PC-3 (cell line): ENCODE data around the gene B4GALT3. TPM values are rescaled to one million over a fixed set of nuclear protein-coding genes. Genes with fewer than 3 reads are reported as not detected.

Experiments
- ATAC-seq: fragments of 200-7000 bp; cut with Tn5 transposase; 2 replicates; pipeline ENCODE4 v1.9.1; 2020; ENCODE audit warnings: mild to moderate bottlenecking, moderate library complexity
- BruUV-seq: library from RNA; stranded (reverse); fragments of 400-500 nt; replicated peaks from 2 replicates; lab custom pipeline; 2021; lab: Mats Ljungman, UMichigan
- CTCF ChIA-PET: fragments of 300-600 bp; sonication (Branson Sonifier 250); formaldehyde crosslinking; loops from one replicate; lab custom pipeline; 2022; ENCODE audit warnings: antibody characterized with exemption; lab: Charles Lee
- POLR2A ChIA-PET: fragments of 300-600 bp; sonication (Branson Sonifier 250); formaldehyde crosslinking; loops from one replicate; lab custom pipeline; 2022; ENCODE audit warnings: antibody characterized with exemption; ENCODE audit not compliant: unreplicated experiment; lab: Charles Lee
- DNase-seq: peaks from one replicate; pipeline ENCODE4 v3.0.0-alpha.2; 2015
- H2AFZ ChIP-seq: fragments of 300-600 bp; sonication (generic); 2 replicates; pipeline ENCODE4 v1.6.0; 2016; ENCODE audit warnings: antibody characterized with exemption, low read length
- H3F3A ChIP-seq: fragments of 300-600 bp; sonication (generic); one replicate; pipeline ENCODE4 v1.6.0; 2017; ENCODE audit warnings: antibody characterized with exemption, low read length, control low read depth, mild to moderate bottlenecking; ENCODE audit not compliant: unreplicated experiment
- H3K27ac ChIP-seq: fragments of 300-600 bp; sonication (generic); 2 replicates; pipeline ENCODE4 v1.5.1; 2016; ENCODE audit warnings: mild to moderate bottlenecking, low read length
- H3K27me3 ChIP-seq: fragments of 300-600 bp; sonication (generic); 2 replicates; pipeline ENCODE4 v1.6.1; 2016; ENCODE audit warnings: low read length, mixed read lengths
- H3K36me3 ChIP-seq: fragments of 300-600 bp; sonication (generic); 2 replicates; pipeline ENCODE4 v1.6.1; 2016; ENCODE audit warnings: low read depth, mixed run types, low read length, mixed read lengths
- H3K4me1 ChIP-seq: fragments of 300-600 bp; sonication (generic); 2 replicates; pipeline ENCODE4 v1.5.1; 2016; ENCODE audit warnings: low read length; ENCODE audit not compliant: insufficient read depth
- H3K4me2 ChIP-seq: fragments of 300-600 bp; sonication (generic); 2 replicates; pipeline ENCODE4 v1.6.0; 2016; ENCODE audit warnings: low read length
- H3K4me3 ChIP-seq: fragments of 300-600 bp; sonication (generic); 2 replicates; pipeline ENCODE4 v1.5.1; 2016; ENCODE audit warnings: mild to moderate bottlenecking, low read length, mixed read lengths
- H3K79me2 ChIP-seq: fragments of 300-600 bp; sonication (generic); 2 replicates; pipeline ENCODE4 v1.6.1; 2017; ENCODE audit warnings: low read length, mixed read lengths
- H3K9ac ChIP-seq: fragments of 300-600 bp; sonication (generic); 2 replicates; pipeline ENCODE4 v1.6.0; 2016; ENCODE audit warnings: mild to moderate bottlenecking, low read length
- H3K9me2 ChIP-seq: fragments of 300-600 bp; sonication (generic); replicated peaks from 2 replicates; pipeline ENCODE4 v1.6.1; 2016; ENCODE audit warnings: mixed run types, low read length, mixed read lengths
- H3K9me3 ChIP-seq: fragments of 300-600 bp; sonication (generic); 2 replicates; pipeline ENCODE4 v1.6.1; 2016; ENCODE audit warnings: low read length, mixed read lengths
- H4K20me1 ChIP-seq: fragments of 300-600 bp; sonication (generic); 2 replicates; pipeline ENCODE4 v1.6.1; 2016; ENCODE audit warnings: low read length, mixed read lengths
- CTCF ChIP-seq: fragments of 300-600 bp; sonication (generic); conservative IDR thresholded peaks from 2 replicates; pipeline ENCODE4 v1.5.1; 2017; ENCODE audit warnings: antibody characterized with exemption, low read depth, mild to moderate bottlenecking, low read length
- EZH2 ChIP-seq: fragments of 300-600 bp; sonication (generic); IDR thresholded peaks from one replicate; pipeline ENCODE4 v1.6.1; 2017; ENCODE audit warnings: antibody characterized with exemption, mild to moderate bottlenecking, low read length; ENCODE audit not compliant: unreplicated experiment
- EZH2phosphoT487 ChIP-seq: fragments of 300-600 bp; sonication (generic); IDR thresholded peaks from 2 replicates; pipeline ENCODE4 v1.6.1; 2018; ENCODE audit warnings: mild to moderate bottlenecking, antibody characterized with exemption, low read length, borderline replicate concordance
- intact Hi-C: fragments of 100-400 bp; cut with micrococcal nuclease; formaldehyde crosslinking; loops from 2 replicates; pipeline ENCODE4 v1.9.0; 2023
- total RNA-seq: library from RNA; depleted of rRNA; stranded (reverse); fragments of >200 nt; gene quantifications from 2 replicates; pipeline ENCODE4 v1.2.3, GENCODE V29; 2014

Gene B4GALT3
- total RNA-seq, 1 experiment from 2014 or later, result 85.4 TPM

GRCh38 chr1:161137881-161138280 is 39.4 kb downstream of the B4GALT3 start:
- Histone ChIP-seq H4K20me1 (no peaks in the 10 kb centered on the region), H3K9me2 (no peaks in the 10 kb centered on the region), H3K27ac (no peak overlapping the region), H3K9me3 (no peaks in the 10 kb centered on the region), H3K79me2 (peaks cover 29% of the 10 kb centered on the region), H3K36me3 (no peaks in the 10 kb centered on the region), H3K4me3 (no peak overlapping the region), H3K4me1 (no peaks in the 10 kb centered on the region), H3K4me2 (no peak overlapping the region), H2AFZ (no peak overlapping the region), H3F3A (peaks cover 5% of the 10 kb centered on the region), H3K9ac (no peak overlapping the region), H3K27me3 (no peaks in the 10 kb centered on the region)
- CTCF ChIA-PET, result no interaction called here
- no peak for TF ChIP-seq CTCF
- no peak for TF ChIP-seq EZH2phosphoT487
- no peak for TF ChIP-seq EZH2
- BruUV-seq, result no TSS peak
- intact Hi-C loops, result no loop called here
- DNase-seq (no peak), ATAC-seq (no peak)
- POLR2A ChIA-PET, result no interaction called here

- peak; percentile 56 for ATAC-seq
- H3K4me3 ChIP-seq, result peak overlapping the region; percentile 90
- POLR2A ChIA-PET, result interaction anchor here (0.9 kb wide), 1 partner anchor 16 kb away, joined by 6 read pairs; the partner anchor contains the start of genes NIT1 and PFDN2
Observed at GRCh38 chr1:161133220-161133740, 44.0 kb downstream of the B4GALT3 start.

More at GRCh38 chr1:161133220-161133740, 44.0 kb downstream of the B4GALT3 start:
- no peaks in the 10 kb centered on the region for H3K27me3 ChIP-seq
- H3K9ac ChIP-seq, result peak overlapping the region; percentile 94
- peaks cover 5% of the 10 kb centered on the region for H3F3A ChIP-seq
- TF ChIP-seq CTCF (no peak), EZH2 (no peak), EZH2phosphoT487 (no peak)
- no peaks in the 10 kb centered on the region for H3K9me2 ChIP-seq
- H3K79me2 ChIP-seq, result peaks cover 67% of the 10 kb centered on the region
- CTCF ChIA-PET, result interaction anchor here (0.9 to 1.1 kb wide), 2 partner anchors 20 to 33 kb away, joined by 5 read pairs; partner anchors contain the start of genes PPOX and UFC1
- H2AFZ ChIP-seq, result peak overlapping the region; percentile 87
- peaks cover 18% of the 10 kb centered on the region for H3K4me1 ChIP-seq
- TSS peak; percentile 75 for BruUV-seq
- intact Hi-C loops, result loop anchor here (2.0 kb wide), 2 partner anchors 20 to 34 kb away; partner anchors contain the start of genes KLHDC9 and UFC1
- H3K9me3 ChIP-seq, result no peaks in the 10 kb centered on the region
- DNase-seq, result peak; percentile 23
- H4K20me1 ChIP-seq, result no peaks in the 10 kb centered on the region
- H3K27ac ChIP-seq, result peak overlapping the region; percentile 91
- H3K4me2 ChIP-seq, result peak overlapping the region; percentile 98
- H3K36me3 ChIP-seq, result peaks cover 11% of the 10 kb centered on the region
